IPS-20b (cell line): ENCODE results near the gene RPS6KC1.
"Not testable (repeated sequence)": the region's sequence is repeated elsewhere in the genome, so short reads cannot be mapped to it uniquely, and the experiment has no call there.

Experiments used
- H3K27ac ChIP-seq: one replicate; pipeline ENCODE4 v1.5.1; 2013; ENCODE audit warnings: low read length
- H3K27me3 ChIP-seq: 2 replicates; pipeline ENCODE4 v1.6.1; 2013; ENCODE audit warnings: mild to moderate bottlenecking, low read length, inconsistent platforms; ENCODE audit not compliant: insufficient read depth
- H3K36me3 ChIP-seq: 2 replicates; pipeline ENCODE4 v1.6.1; 2013; ENCODE audit warnings: low read depth, mild to moderate bottlenecking, inconsistent platforms, low read length, moderate library complexity; ENCODE audit not compliant: insufficient read depth
- H3K4me1 ChIP-seq: 2 replicates; pipeline ENCODE4 v1.6.1; 2013; ENCODE audit warnings: mild to moderate bottlenecking, control low read depth, inconsistent platforms, low read length, moderate library complexity; ENCODE audit not compliant: insufficient read depth
- H3K4me3 ChIP-seq: 2 replicates; pipeline ENCODE4 v1.5.1; 2013; ENCODE audit warnings: mild to moderate bottlenecking, low read length, inconsistent platforms
- H3K9ac ChIP-seq: 2 replicates; pipeline ENCODE4 v1.6.1; 2013; ENCODE audit warnings: low read depth, mild to moderate bottlenecking, inconsistent platforms, low read length, moderate library complexity
- H3K9me3 ChIP-seq: 2 replicates; pipeline ENCODE4 v1.6.1; 2013; ENCODE audit warnings: mild to moderate bottlenecking, low read depth, low read length, inconsistent platforms; ENCODE audit not compliant: insufficient read depth

Gene RPS6KC1

GRCh38 chr1:213117699-213118180, 66.7 kb downstream of the RPS6KC1 start:
- H3K4me1 ChIP-seq, H3K9ac ChIP-seq, H3K4me3 ChIP-seq, H3K27ac ChIP-seq, H3K9me3 ChIP-seq, H3K27me3 ChIP-seq, H3K36me3 ChIP-seq: not testable (repeated sequence)

DNA sequence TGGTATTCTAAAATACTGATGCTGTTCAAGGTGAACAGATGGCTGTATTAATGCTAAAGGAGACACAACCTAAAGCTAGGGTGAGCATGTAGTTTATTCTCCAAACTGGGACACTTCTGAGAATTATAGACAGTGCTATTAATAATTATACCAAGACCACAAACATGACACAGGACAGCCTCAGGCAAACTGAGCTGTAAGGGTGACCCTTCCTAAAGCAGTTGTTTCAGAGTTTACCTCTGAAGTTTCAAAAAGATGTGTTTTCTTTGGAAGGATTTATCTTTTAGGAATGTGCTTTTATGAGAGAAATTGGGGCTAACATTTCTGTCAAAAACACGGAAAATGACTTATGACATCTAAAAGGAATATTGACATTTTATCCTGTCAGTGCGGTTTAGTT, 68.8 kb downstream of the RPS6KC1 start:
- Histone ChIP-seq H3K9ac (no peak overlapping the region), H3K9me3 (no peaks in the 10 kb centered on the region), H3K4me3 (no peak overlapping the region), H3K36me3 (no peaks in the 10 kb centered on the region), H3K27me3 (no peaks in the 10 kb centered on the region), H3K4me1 (no peaks in the 10 kb centered on the region), H3K27ac (no peak overlapping the region)

GRCh38 chr1:213120386-213120785, 69.3 kb downstream of the RPS6KC1 start:
- Histone ChIP-seq H3K9me3 (no peaks in the 10 kb centered on the region), H3K27ac (no peak overlapping the region), H3K36me3 (no peaks in the 10 kb centered on the region), H3K4me1 (no peaks in the 10 kb centered on the region), H3K9ac (no peak overlapping the region), H3K4me3 (no peak overlapping the region), H3K27me3 (no peaks in the 10 kb centered on the region)

GRCh38 chr1:213120961-213121360, 69.9 kb downstream of the RPS6KC1 start:
- H3K4me1 ChIP-seq, result no peaks in the 10 kb centered on the region
- no peaks in the 10 kb centered on the region for H3K27me3 ChIP-seq
- H3K27ac ChIP-seq, result no peak overlapping the region
- H3K4me3 ChIP-seq, result no peak overlapping the region
- no peaks in the 10 kb centered on the region for H3K9me3 ChIP-seq
- H3K36me3 ChIP-seq, result no peaks in the 10 kb centered on the region
- H3K9ac ChIP-seq, result no peak overlapping the region

- H3K36me3 ChIP-seq, result no peaks in the 10 kb centered on the region
- no peak overlapping the region for H3K9ac ChIP-seq
- no peaks in the 10 kb centered on the region for H3K9me3 ChIP-seq
- H3K4me1 ChIP-seq, result no peaks in the 10 kb centered on the region
- no peaks in the 10 kb centered on the region for H3K27me3 ChIP-seq
- H3K4me3 ChIP-seq, result no peak overlapping the region
- no peak overlapping the region for H3K27ac ChIP-seq
These were observed 71.5 kb downstream of the RPS6KC1 start for GRCh38 chr1:213122514-213122929.

- no peaks in the 10 kb centered on the region for H3K27me3 ChIP-seq
- no peak overlapping the region for H3K27ac ChIP-seq
- H3K36me3 ChIP-seq, result no peaks in the 10 kb centered on the region
- H3K9me3 ChIP-seq, result no peaks in the 10 kb centered on the region
- H3K4me3 ChIP-seq, result no peak overlapping the region
- no peaks in the 10 kb centered on the region for H3K4me1 ChIP-seq
- no peak overlapping the region for H3K9ac ChIP-seq
These were observed 72.0 kb downstream of the RPS6KC1 start for GRCh38 chr1:213123087-213123486.

DNA sequence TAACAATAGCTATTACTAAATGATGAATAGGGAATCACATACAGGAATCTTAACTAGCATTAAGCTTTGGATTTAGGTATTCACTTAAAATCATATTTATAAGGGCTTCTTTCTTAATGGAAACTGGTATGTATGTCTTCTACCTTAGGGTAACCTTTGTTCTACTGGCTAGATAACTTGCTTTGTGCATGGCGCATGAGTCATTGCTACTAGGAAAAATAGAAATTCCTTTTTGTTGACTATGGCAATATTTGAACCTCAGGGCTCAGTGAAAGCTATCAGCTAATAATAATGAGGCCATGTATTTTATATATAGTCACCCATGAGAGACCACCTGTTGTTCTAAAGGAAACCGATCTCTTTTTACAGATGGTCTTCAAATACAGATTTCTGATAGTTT, 72.5 kb downstream of the RPS6KC1 start:
- H3K4me3 ChIP-seq, result no peak overlapping the region

GRCh38 chr1:213124590-213124989, 73.5 kb downstream of the RPS6KC1 start:
- Histone ChIP-seq H3K9ac (no peak overlapping the region), H3K36me3 (no peaks in the 10 kb centered on the region), H3K27ac (no peak overlapping the region), H3K4me3 (no peak overlapping the region), H3K27me3 (no peaks in the 10 kb centered on the region), H3K9me3 (no peaks in the 10 kb centered on the region), H3K4me1 (no peaks in the 10 kb centered on the region)

More for the DNA sequence above, 72.5 kb downstream of the RPS6KC1 start:
- no peaks in the 10 kb centered on the region for H3K27me3 ChIP-seq
- H3K9ac ChIP-seq, result no peak overlapping the region
- H3K27ac ChIP-seq, result no peak overlapping the region
- no peaks in the 10 kb centered on the region for H3K4me1 ChIP-seq
- no peaks in the 10 kb centered on the region for H3K36me3 ChIP-seq
- no peaks in the 10 kb centered on the region for H3K9me3 ChIP-seq

GRCh38 chr1:213125643-213126042, 74.6 kb downstream of the RPS6KC1 start:
- no peaks in the 10 kb centered on the region for H3K9me3 ChIP-seq
- H3K4me3 ChIP-seq, result no peak overlapping the region
- no peaks in the 10 kb centered on the region for H3K4me1 ChIP-seq
- H3K27me3 ChIP-seq, result no peaks in the 10 kb centered on the region
- H3K27ac ChIP-seq, result no peak overlapping the region
- H3K9ac ChIP-seq, result no peak overlapping the region
- H3K36me3 ChIP-seq, result no peaks in the 10 kb centered on the region

GRCh38 chr1:213127074-213127473, 76.0 kb downstream of the RPS6KC1 start:
- no peaks in the 10 kb centered on the region for H3K9me3 ChIP-seq
- no peak overlapping the region for H3K9ac ChIP-seq
- no peak overlapping the region for H3K4me3 ChIP-seq
- no peaks in the 10 kb centered on the region for H3K4me1 ChIP-seq
- no peaks in the 10 kb centered on the region for H3K27me3 ChIP-seq
- no peaks in the 10 kb centered on the region for H3K36me3 ChIP-seq
- H3K27ac ChIP-seq, result no peak overlapping the region

- no peaks in the 10 kb centered on the region for H3K36me3 ChIP-seq
- H3K27me3 ChIP-seq, result no peaks in the 10 kb centered on the region
- H3K4me1 ChIP-seq, result peaks cover 10% of the 10 kb centered on the region; the same call in 1 of the 2 replicates
- no peaks in the 10 kb centered on the region for H3K9me3 ChIP-seq
- no peak overlapping the region for H3K4me3 ChIP-seq
- no peak overlapping the region for H3K9ac ChIP-seq
- no peak overlapping the region for H3K27ac ChIP-seq
These were observed 81.0 kb downstream of the RPS6KC1 start for GRCh38 chr1:213131851-213132655.

DNA sequence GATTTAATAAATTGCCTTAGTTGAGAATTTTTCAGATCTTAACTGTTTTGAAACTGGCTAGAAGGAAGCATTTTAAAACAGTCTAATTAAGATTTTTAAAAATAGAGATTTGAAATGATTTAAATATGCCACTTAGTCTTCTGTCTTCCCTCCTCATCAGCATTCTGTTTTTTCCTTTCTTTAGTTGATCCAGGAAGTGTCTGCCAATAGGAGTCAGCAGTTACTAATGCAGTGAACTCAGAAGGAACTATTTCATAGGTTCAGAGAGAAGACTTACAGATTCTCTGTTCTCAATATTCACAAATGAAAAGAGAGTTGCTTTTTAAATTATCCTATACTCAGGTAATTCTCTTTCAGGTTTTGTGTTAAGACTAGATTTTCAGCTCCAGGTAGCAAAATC, 84.5 kb downstream of the RPS6KC1 start:
- Histone ChIP-seq H3K27ac (no peak overlapping the region), H3K9me3 (no peaks in the 10 kb centered on the region), H3K36me3 (no peaks in the 10 kb centered on the region), H3K4me3 (no peak overlapping the region), H3K9ac (no peak overlapping the region), H3K4me1 (peaks cover 10% of the 10 kb centered on the region; the same call in 1 of the 2 replicates), H3K27me3 (no peaks in the 10 kb centered on the region)
